Lung (tissue), 12 donors: Measurements from ENCODE around the gene CD82. TPM values are rescaled to one million over a fixed set of nuclear protein-coding genes. Genes with fewer than 3 reads are reported as not detected.

Experiments
- ATAC-seq: fragments of 200-7000 bp; cut with Tn5 transposase; one replicate; pipeline ENCODE4 v1.9.1; 2020; ENCODE audit warnings: moderate number of reproducible peaks; ENCODE audit not compliant: insufficient read depth, low FRiP score
- DNase-seq, 3 donors: peaks; one replicate each; pipeline ENCODE4 v3.0.0-alpha.2; 2013 to 2017
- H3K27ac ChIP-seq, 2 donors: one replicate each; pipeline ENCODE4 v1.5.1; 2013; ENCODE audit warnings: mild to moderate bottlenecking in 2 of 2, moderate library complexity in 2 of 2, control low read depth in 1 of 2, inconsistent platforms in 1 of 2, low read depth in 1 of 2, low read length in 1 of 2
- H3K27me3 ChIP-seq, 3 donors: one replicate each; pipeline ENCODE4 v1.5.1; 2013; ENCODE audit warnings: low read length in 2 of 3; ENCODE audit not compliant: control insufficient read depth in 3 of 3, insufficient read depth in 3 of 3
- H3K36me3 ChIP-seq, 4 donors: one replicate each; pipeline ENCODE4 v1.5.1; 2013; ENCODE audit warnings: low read length in 4 of 4, mild to moderate bottlenecking in 1 of 4, moderate library complexity in 1 of 4; ENCODE audit not compliant: control insufficient read depth in 4 of 4, insufficient read depth in 4 of 4
- H3K4me1 ChIP-seq, 5 donors: one replicate each; pipeline ENCODE4 v1.5.1; 2013; ENCODE audit warnings: low read length in 5 of 5, mild to moderate bottlenecking in 2 of 5, moderate library complexity in 1 of 5; ENCODE audit not compliant: control insufficient read depth in 5 of 5, insufficient read depth in 5 of 5
- H3K4me3 ChIP-seq: one replicate; pipeline ENCODE4 v1.5.1; 2013; ENCODE audit warnings: mild to moderate bottlenecking, control low read depth, moderate library complexity
- H3K9ac ChIP-seq, 2 donors: one replicate each; pipeline ENCODE4 v1.5.1; 2013; ENCODE audit warnings: low read length in 2 of 2, control low read depth in 1 of 2; ENCODE audit not compliant: insufficient read depth in 1 of 2
- H3K9me3 ChIP-seq, 4 donors: one replicate each; pipeline ENCODE4 v1.5.1; 2013; ENCODE audit warnings: low read length in 3 of 4, mild to moderate bottlenecking in 1 of 4, moderate library complexity in 1 of 4; ENCODE audit not compliant: control insufficient read depth in 4 of 4, insufficient read depth in 3 of 4
- CTCF ChIP-seq: IDR thresholded peaks from 2 replicates; pipeline ENCODE4 v1.5.1; 2012; ENCODE audit warnings: mild to moderate bottlenecking; ENCODE audit errors: control extremely low read depth, extremely low read depth
- WGBS, 2 donors: extraction: QIAGEN DNeasy Blood & Tissue Kit; methylation state at CpG; one replicate each; pipeline ENCODE4 v1.1.7; 2013; 5-methylcytosine and 5-hydroxymethylcytosine counted together
- polyA plus RNA-seq, 2 donors: library from polyadenylated mRNA; stranded (reverse); fragments of 200-250 nt; gene quantifications; one replicate each; pipeline ENCODE4 v1.2.1, GENCODE V29; 2013
- total RNA-seq, 2 donors: library from RNA; depleted of rRNA in 1 of 2; stranded (reverse); fragments of >200 nt in 1 of 2; gene quantifications; one replicate each; pipeline ENCODE4 v1.2.1, GENCODE V29; 2014 to 2021
- donor health status: control.
- donor health status: control.
- donor health status: Bipolar disorder and iron deficiency.
- donor health status: healthy.
- donor health status: DM: yes; HTN: yes; CAD: no.

The CD82 gene
- total and polyA plus RNA-seq, 4 donors = 63.3 to 237 (median 190) TPM

GRCh38 chr11:44593251-44593650 is 27.8 kb downstream of the CD82 start:
- H3K4me1 ChIP-seq = peaks cover 0 to 72% (median 37%) of the 10 kb centered on the region in 5 donors
- no peak for TF ChIP-seq CTCF
- no peaks in the 10 kb centered on the region for H3K27me3 ChIP-seq
- H3K36me3 ChIP-seq = peaks cover 0 to 10% (median 1%) of the 10 kb centered on the region in 4 donors
- no peak overlapping the region for H3K4me3 ChIP-seq
- ATAC-seq (no peak), DNase-seq (peak in 1 of 3 donors; percentile 45)
- H3K9me3 ChIP-seq = no peaks in the 10 kb centered on the region
- no peak overlapping the region for H3K9ac ChIP-seq
- peak overlapping the region in 1 of 2 donors; percentile 79 for H3K27ac ChIP-seq
- WGBS, 2 donors = 61 to 64% methylated on average over 8 of the region's 8 CpGs

- H3K4me3 ChIP-seq = no peak overlapping the region
- H3K27me3 ChIP-seq = no peaks in the 10 kb centered on the region
- ATAC-seq (no peak), DNase-seq (no peak)
- peaks cover 0 to 9% (median 1%) of the 10 kb centered on the region in 4 donors for H3K36me3 ChIP-seq
- peaks cover 0 to 73% (median 32%) of the 10 kb centered on the region in 5 donors for H3K4me1 ChIP-seq
- 76 to 78% methylated on average over 6 of the region's 6 CpGs for WGBS, 2 donors
- H3K9me3 ChIP-seq = no peaks in the 10 kb centered on the region
- TF ChIP-seq CTCF = no peak
- H3K9ac ChIP-seq = no peak overlapping the region
- H3K27ac ChIP-seq = peak overlapping the region in 1 of 2 donors; percentile 29
These were observed 29.5 kb downstream of the CD82 start for GRCh38 chr11:44595006-44595405.

- Histone ChIP-seq H3K4me3 (no peak overlapping the region), H3K4me1 (peaks cover 0 to 82% (median 39%) of the 10 kb centered on the region in 5 donors)
- no peak for ATAC-seq
These were observed 30.5 kb downstream of the CD82 start for GRCh38 chr11:44595964-44596381.

More at GRCh38 chr11:44595964-44596381, 30.5 kb downstream of the CD82 start:
- Histone ChIP-seq H3K9me3 (no peaks in the 10 kb centered on the region), H3K36me3 (peaks cover 0 to 14% (median 0%) of the 10 kb centered on the region in 4 donors), H3K27me3 (no peaks in the 10 kb centered on the region), H3K27ac (peak overlapping the region; percentile 14 to 50), H3K9ac (no peak overlapping the region)
- peak; percentile 84 to 90 (median 89) for DNase-seq
- TF ChIP-seq CTCF = no peak
- 54 to 73% methylated on average over 10 of the region's 10 CpGs for WGBS, 2 donors
